C4-2B (cell line): ENCODE data around the gene HNRNPAB.

ENCODE experiments used
- CTCF ChIP-seq: fragments of 450-650 bp; conservative IDR thresholded peaks from 2 replicates; pipeline ENCODE4 v1.5.1; 2017; ENCODE audit warnings: mild to moderate bottlenecking
- ZFX ChIP-seq: fragments of 450-650 bp; IDR thresholded peaks from 2 replicates; pipeline ENCODE4 v1.6.1; 2017

DNA sequence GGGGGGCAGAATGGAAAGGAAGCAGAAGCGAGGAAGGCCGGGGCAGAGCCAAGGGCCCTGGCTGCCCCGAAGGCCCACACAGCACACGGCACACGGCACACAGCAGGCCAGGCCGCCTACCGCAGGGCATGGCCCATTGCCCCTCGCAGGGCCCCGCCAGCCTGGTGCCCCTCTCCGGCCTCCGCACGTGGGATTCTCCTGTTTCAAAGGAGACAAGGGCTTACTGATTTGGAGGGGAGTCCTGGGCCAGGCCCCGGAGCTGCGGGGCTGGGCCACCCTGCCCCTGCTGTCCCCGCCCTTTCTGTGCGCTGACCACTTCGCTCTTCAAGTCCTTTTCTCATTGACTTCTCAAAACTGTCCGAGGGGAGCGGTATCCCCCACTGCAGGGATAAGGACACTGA, 36.0 kb downstream of the HNRNPAB start:
- TF ChIP-seq CTCF, result no peak
- TF ChIP-seq ZFX, result no peak
